Activated B cell treated with CpG ODN at 0.5 μM for 24 hours (primary cell): ENCODE measurements around the gene TMEM38B. TPM values are rescaled to one million over a fixed set of nuclear protein-coding genes. Genes with fewer than 3 reads are reported as not detected.

ENCODE experiments used
- ATAC-seq: fragments of 200-7000 bp; cut with Tn5 transposase; one replicate; pipeline ENCODE4 v1.10.0; 2021; ENCODE audit warnings: low read depth, mild to moderate bottlenecking, moderate library complexity
- CTCF ChIA-PET: fragments of 350-600 bp; sonication (Branson Sonifier 250); formaldehyde crosslinking; loops from one replicate; lab custom pipeline; 2021; ENCODE audit warnings: antibody characterized with exemption; lab: Charles Lee
- POLR2A ChIA-PET: fragments of 350-600 bp; sonication (Branson Sonifier 250); formaldehyde crosslinking; loops from one replicate; lab custom pipeline; 2021; ENCODE audit warnings: antibody characterized with exemption; lab: Charles Lee
- DNase-seq: peaks from one replicate; pipeline ENCODE4 v3.0.0; 2022
- H3K27ac Mint-ChIP-seq: one replicate; pipeline ENCODE4 v1.8.0; 2020; ENCODE audit warnings: mixed read lengths
- H3K27me3 Mint-ChIP-seq: one replicate; pipeline ENCODE4 v1.8.0; 2021; ENCODE audit warnings: mixed read lengths
- H3K36me3 Mint-ChIP-seq: one replicate; pipeline ENCODE4 v1.8.0; 2021; ENCODE audit warnings: low read depth, mixed read lengths
- H3K4me1 Mint-ChIP-seq: one replicate; pipeline ENCODE4 v1.8.0; 2021; ENCODE audit warnings: mixed read lengths
- H3K4me3 Mint-ChIP-seq: one replicate; pipeline ENCODE4 v1.8.0; 2020; ENCODE audit warnings: mild to moderate bottlenecking, mixed read lengths
- H3K9me3 Mint-ChIP-seq: one replicate; pipeline ENCODE4 v1.8.0; 2020; ENCODE audit warnings: mixed read lengths
- intact Hi-C: fragments of 100-400 bp; cut with micrococcal nuclease; formaldehyde crosslinking; loops from one replicate; pipeline ENCODE4 v1.15.1; 2024
- total RNA-seq: library from RNA; stranded (reverse); gene quantifications from 2 replicates; pipeline ENCODE4 v1.2.3, GENCODE V29; 2022
- TF ChIP-seq, protein P1 (sequence below): fragments of 200-600 bp; IDR thresholded peaks from one replicate; pipeline ENCODE4 v1.8.0; 2022; ENCODE audit warnings: antibody characterized with exemption, mild to moderate bottlenecking

Gene TMEM38B
- total RNA-seq, 1 donor from 2014 or later = 12.7 TPM

DNA sequence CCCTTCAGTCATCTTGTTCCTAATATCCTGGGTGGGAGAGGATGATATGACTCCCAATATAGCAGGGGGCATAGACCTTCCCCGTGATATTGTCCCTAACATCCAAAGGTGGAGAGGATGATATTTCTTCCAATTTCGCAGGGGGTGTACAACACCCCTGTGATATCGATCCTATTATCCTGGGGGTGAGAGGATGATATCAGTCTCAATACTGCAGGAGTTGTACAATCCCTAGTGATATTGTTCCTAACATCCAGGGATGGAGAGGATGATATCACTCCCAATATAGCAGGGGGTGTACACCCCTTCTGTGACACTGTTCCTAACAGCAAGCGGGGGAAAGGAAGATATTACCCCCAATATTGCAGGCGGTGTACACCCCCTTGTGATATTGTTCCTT, 122.6 kb downstream of the TMEM38B start:
- Mint-ChIP-seq H3K36me3 (no peaks in the 10 kb centered on the region), H3K4me3 (no peak overlapping the region), H3K27ac (no peak overlapping the region), H3K9me3 (peaks cover 7% of the 10 kb centered on the region), H3K27me3 (no peaks in the 10 kb centered on the region), H3K4me1 (no peaks in the 10 kb centered on the region)
- POLR2A ChIA-PET = no interaction called here
- TF ChIP-seq, protein P1, sequence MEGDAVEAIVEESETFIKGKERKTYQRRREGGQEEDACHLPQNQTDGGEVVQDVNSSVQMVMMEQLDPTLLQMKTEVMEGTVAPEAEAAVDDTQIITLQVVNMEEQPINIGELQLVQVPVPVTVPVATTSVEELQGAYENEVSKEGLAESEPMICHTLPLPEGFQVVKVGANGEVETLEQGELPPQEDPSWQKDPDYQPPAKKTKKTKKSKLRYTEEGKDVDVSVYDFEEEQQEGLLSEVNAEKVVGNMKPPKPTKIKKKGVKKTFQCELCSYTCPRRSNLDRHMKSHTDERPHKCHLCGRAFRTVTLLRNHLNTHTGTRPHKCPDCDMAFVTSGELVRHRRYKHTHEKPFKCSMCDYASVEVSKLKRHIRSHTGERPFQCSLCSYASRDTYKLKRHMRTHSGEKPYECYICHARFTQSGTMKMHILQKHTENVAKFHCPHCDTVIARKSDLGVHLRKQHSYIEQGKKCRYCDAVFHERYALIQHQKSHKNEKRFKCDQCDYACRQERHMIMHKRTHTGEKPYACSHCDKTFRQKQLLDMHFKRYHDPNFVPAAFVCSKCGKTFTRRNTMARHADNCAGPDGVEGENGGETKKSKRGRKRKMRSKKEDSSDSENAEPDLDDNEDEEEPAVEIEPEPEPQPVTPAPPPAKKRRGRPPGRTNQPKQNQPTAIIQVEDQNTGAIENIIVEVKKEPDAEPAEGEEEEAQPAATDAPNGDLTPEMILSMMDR = no peak
- CTCF ChIA-PET = no interaction called here
- no peak for DNase-seq
- ATAC-seq = no peak
- intact Hi-C loops = no loop called here

DNA sequence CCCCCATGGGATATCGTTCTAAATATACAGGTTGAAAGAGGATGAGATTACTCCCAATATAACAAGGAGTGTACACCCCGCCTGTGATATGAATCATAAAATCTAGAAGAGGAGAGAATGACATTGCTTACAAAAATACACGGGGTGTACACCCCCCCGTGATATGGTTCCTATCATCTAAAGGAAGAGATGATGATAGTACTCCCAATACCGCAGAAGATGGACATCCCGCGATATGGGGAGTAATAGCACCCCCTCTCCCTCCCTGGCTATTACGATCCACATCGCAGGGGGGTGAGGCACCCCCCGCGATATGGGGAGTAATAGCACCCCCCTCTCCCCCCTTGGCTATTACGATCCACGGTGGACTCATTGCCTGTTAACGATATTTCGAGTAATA, 124.6 kb downstream of the TMEM38B start:
- Mint-ChIP-seq H3K27me3 (no peaks in the 10 kb centered on the region), H3K36me3 (no peaks in the 10 kb centered on the region), H3K4me1 (no peaks in the 10 kb centered on the region), H3K9me3 (peaks cover 7% of the 10 kb centered on the region), H3K4me3 (no peak overlapping the region), H3K27ac (no peak overlapping the region)
- intact Hi-C loops = no loop called here
- DNase-seq (no peak), ATAC-seq (no peak)
- POLR2A ChIA-PET = no interaction called here
- TF ChIP-seq, protein P1 = no peak
- CTCF ChIA-PET = no interaction called here

DNA sequence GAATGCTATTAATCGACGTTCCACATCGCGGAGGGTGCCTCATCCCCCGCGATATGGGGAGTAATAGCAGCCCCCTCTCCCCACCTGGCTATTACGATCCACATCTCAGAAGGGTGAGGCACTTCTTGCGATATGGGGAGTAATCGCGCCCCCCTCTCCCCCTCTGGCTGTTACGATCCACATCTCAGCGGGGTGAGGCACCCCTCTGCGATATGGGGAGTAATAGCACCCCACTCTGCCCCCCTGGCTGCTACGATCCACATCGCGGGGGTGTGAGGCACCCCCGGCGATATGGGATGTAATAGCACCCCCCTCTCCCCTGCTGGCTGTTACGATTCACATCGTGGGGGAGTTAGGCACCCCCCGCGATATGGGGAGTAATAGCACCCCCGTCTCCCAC, 128.5 kb downstream of the TMEM38B start:
- POLR2A ChIA-PET = no interaction called here
- TF ChIP-seq, protein P1 = no peak
- Mint-ChIP-seq H3K9me3 (peaks cover 5% of the 10 kb centered on the region), H3K27me3 (no peaks in the 10 kb centered on the region), H3K4me3 (no peak overlapping the region), H3K36me3 (no peaks in the 10 kb centered on the region), H3K4me1 (no peaks in the 10 kb centered on the region), H3K27ac (no peak overlapping the region)
- intact Hi-C loops = no loop called here
- CTCF ChIA-PET = no interaction called here
- DNase-seq (no peak), ATAC-seq (no peak)

Other genes with a start within 250 kb of the TMEM38B start
- 10.2 and 12.4 TPM in 2 replicates for gene FSD1L, start 246.5 kb upstream of the TMEM38B start, total RNA-seq
- gene FKTN, start 136.4 kb upstream of the TMEM38B start, total RNA-seq = 16.8 and 17.5 TPM in 2 replicates
- 0.38 TPM in 1 of 2 replicates, not detected in the other for gene TAL2, start 32.1 kb upstream of the TMEM38B start, total RNA-seq